ENCODE measurements around the gene KAZN.

KAZN gene

DNA sequence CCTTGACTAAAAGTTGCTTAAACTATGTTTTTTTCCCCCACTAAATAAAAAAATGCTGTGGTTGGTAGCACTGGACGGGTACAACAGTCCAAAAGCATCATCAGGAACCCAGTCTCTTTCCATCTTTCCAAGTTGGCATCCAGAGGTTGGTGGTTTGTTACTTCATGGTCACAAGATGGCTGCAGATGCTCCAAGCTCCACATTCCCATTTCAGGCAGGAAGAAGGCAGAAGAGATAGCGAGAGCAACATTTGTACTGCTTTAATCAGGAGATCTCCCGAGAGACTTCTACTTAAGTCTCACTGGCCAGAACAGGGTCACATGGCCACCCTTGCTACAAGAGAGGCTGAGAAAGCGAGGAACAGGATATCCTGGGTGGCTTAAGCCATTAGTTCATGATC lies 230.2 kb downstream of the KAZN start:
- TF ChIP-seq, protein P1, sequence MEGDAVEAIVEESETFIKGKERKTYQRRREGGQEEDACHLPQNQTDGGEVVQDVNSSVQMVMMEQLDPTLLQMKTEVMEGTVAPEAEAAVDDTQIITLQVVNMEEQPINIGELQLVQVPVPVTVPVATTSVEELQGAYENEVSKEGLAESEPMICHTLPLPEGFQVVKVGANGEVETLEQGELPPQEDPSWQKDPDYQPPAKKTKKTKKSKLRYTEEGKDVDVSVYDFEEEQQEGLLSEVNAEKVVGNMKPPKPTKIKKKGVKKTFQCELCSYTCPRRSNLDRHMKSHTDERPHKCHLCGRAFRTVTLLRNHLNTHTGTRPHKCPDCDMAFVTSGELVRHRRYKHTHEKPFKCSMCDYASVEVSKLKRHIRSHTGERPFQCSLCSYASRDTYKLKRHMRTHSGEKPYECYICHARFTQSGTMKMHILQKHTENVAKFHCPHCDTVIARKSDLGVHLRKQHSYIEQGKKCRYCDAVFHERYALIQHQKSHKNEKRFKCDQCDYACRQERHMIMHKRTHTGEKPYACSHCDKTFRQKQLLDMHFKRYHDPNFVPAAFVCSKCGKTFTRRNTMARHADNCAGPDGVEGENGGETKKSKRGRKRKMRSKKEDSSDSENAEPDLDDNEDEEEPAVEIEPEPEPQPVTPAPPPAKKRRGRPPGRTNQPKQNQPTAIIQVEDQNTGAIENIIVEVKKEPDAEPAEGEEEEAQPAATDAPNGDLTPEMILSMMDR (IDR thresholded peaks at IDR 0.05; ENCODE audit: insufficient read depth, low read depth, low read length, missing control alignments) = no peak
- peak; percentile 10 for DNase-seq (ENCODE audit: low read depth)

DNA sequence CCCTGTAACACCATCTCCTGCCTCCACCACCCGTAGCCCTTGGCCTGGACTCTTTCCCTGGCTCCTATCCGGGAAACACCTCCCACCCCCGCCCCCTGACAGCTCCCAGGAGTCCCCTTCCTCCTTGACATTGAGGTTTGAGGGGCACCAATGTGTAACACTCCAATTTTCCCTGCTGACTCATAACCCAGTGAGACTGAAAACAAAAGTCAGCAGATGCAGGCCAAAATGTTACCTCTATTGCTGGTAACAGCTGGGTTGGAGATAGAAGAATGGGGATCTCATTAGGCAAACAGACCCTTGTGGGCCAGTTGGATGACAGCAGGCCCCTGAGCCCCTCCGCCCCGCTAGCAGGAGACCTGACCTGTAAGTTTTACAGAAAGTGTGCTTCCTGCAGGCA lies 237.2 kb downstream of the KAZN start:
- no peak overlapping the region for H3K4me3 ChIP-seq (ENCODE audit: low read depth, low read length)
- TF ChIP-seq, protein P1 (IDR thresholded peaks at IDR 0.05; ENCODE audit: insufficient read depth, low read depth, low read length, missing control alignments) = no peak
- DNase-seq (ENCODE audit: low read depth) = peak; percentile 41

More for the DNA sequence above, 230.2 kb downstream of the KAZN start:
- H3K4me3 ChIP-seq (ENCODE audit: low read depth, low read length) = no peak overlapping the region

DNA sequence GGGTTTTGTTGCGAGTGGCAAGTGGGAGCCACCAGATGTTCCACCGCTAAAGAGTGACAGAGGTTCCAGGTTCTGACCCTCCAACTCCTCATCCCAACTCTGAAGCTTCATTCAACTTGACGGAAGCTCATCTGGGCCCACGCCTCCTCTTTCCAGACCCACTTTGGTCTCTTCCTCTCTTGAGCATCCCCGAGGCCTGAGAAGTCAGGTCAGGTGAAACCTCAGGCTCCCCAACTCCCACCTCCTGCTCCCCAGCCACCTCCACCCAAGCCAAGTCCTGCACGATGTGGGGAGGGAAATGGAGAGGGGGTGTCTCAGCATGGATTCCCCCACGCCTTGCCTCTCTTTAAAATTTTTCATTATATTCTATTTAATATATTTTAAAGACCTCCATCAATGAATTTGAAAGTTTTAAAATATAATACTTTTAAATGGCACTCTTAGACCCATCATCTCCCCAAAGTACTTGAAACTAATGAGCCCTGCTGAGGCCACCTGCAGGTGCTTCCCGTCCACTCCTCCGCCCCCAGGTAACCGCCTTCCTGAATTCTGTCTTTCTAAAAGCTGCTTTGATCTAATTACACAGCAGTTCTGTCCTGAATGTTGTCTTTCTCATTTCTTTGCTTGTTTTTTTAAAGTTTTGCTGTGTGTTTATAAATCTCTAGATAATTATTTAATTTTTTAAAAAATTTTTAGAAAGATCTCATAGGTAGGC lies 238.1 kb downstream of the KAZN start:
- no peak for DNase-seq (ENCODE audit: low read depth)
- TF ChIP-seq, protein P1 (IDR thresholded peaks at IDR 0.05; ENCODE audit: insufficient read depth, low read depth, low read length, missing control alignments) = no peak
- no peak overlapping the region for H3K4me3 ChIP-seq (ENCODE audit: low read depth, low read length)

DNA sequence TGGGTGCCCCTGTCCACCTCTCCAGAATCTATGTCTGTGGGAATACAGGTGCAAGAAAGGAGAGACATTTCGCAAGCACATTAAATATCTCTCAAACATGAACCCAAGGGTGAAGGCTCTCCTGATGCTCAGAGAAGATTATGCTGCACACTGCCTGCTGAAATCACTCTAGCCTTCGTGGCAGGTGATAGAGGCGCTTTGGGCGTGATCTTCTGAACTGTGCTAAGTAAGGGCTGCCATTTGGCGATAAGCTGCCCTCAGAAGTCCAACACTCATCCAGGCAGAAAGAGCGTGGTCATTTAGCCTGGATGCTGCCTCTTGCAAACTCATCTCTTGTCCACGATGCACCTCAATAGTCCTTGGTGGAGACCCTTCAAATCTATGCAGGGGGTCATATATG lies 241.9 kb downstream of the KAZN start:
- no peak for DNase-seq (ENCODE audit: low read depth)
- no peak overlapping the region for H3K4me3 ChIP-seq (ENCODE audit: low read depth, low read length)
- TF ChIP-seq, protein P1 (IDR thresholded peaks at IDR 0.05; ENCODE audit: insufficient read depth, low read depth, low read length, missing control alignments) = no peak

DNA sequence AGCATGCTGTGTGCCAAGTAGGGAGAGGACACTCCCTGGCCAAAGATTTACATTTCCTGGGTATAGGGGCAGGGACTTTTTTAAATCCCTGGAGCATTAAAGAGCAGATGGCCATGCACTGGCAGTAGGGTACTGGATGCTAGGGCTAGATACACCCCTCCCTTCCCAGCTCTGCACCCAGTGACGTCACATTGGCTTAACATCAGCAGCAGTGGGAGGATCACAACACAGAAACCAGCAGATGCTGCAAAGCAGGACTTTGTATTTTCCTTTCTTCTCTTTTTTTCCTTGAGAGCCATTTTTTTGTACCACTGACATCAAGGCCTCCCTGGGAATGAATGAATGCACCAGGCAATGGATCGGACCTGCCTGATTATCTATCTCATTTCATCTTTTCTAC lies 243.0 kb downstream of the KAZN start:
- no peak overlapping the region for H3K4me3 ChIP-seq (ENCODE audit: low read depth, low read length)
- TF ChIP-seq, protein P1 (IDR thresholded peaks at IDR 0.05; ENCODE audit: insufficient read depth, low read depth, low read length, missing control alignments) = no peak
- no peak for DNase-seq (ENCODE audit: low read depth)

DNA sequence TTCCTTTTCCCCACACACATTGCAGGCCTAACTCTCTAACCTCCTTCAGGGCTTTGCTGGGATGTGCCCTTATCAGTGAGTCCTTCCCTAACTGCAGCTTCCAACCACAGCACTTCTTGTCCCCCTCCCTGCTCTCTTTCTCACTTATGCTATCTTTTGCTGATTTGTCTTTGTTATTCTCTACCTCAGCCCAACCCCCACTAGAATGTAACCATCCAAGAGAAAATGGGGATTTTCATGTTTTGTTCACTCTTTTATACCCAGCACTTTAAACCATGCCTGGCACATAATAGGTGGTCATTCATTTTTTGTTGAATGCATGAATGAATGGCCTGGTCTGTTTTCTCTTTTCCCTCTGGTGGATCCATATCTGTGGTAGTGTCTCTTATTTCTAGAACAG lies 243.5 kb downstream of the KAZN start:
- no peak for DNase-seq (ENCODE audit: low read depth)
- H3K4me3 ChIP-seq (ENCODE audit: low read depth, low read length) = no peak overlapping the region
- TF ChIP-seq, protein P1 (IDR thresholded peaks at IDR 0.05; ENCODE audit: insufficient read depth, low read depth, low read length, missing control alignments) = no peak

DNA sequence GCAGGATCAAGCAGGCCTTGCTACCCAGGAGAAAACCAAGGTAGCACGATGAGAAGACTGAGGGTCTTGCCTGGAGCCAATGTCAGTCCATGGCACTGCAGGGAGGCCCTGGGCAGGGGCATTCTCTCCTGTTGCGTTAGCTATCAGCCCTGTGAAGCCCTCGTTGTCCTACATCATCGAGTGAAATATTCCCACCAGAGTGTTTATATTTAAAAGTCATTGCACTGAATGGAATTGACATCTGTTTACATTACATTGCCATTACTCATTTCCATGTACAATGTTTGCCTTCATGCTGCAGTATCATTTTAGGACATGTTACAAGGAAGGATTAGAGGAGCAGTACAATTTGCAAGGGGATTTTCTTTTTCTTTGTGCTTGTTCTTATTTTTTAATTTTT lies 243.9 kb downstream of the KAZN start:
- no peak overlapping the region for H3K4me3 ChIP-seq (ENCODE audit: low read depth, low read length)
- TF ChIP-seq, protein P1 (IDR thresholded peaks at IDR 0.05; ENCODE audit: insufficient read depth, low read depth, low read length, missing control alignments) = no peak
- no peak for DNase-seq (ENCODE audit: low read depth)
